OCI-LY1 (cell line): ENCODE measurements around the gene EPHA2.

Experiments used
- H2AFZ ChIP-seq: fragments of 200-600 bp; sonication (generic), shearing (Covaris generic); 2 replicates; pipeline ENCODE4 v1.6.0; 2014; ENCODE audit warnings: antibody characterized with exemption, mild to moderate bottlenecking, low read length
- H3F3A ChIP-seq: fragments of 200-600 bp; sonication (generic), shearing (Covaris generic); 2 replicates; pipeline ENCODE4 v1.6.0; 2014; ENCODE audit warnings: mild to moderate bottlenecking, antibody characterized with exemption, low read length, moderate library complexity; ENCODE audit not compliant: insufficient read depth
- H3K27ac ChIP-seq: fragments of 200-600 bp; sonication (generic); 2 replicates; pipeline ENCODE4 v1.5.1; 2014; ENCODE audit warnings: low read length, mixed run types, mild to moderate bottlenecking, low read depth; ENCODE audit not compliant: poor library complexity, severe bottlenecking
- H3K27me3 ChIP-seq: fragments of 200-600 bp; sonication (generic); 2 replicates; pipeline ENCODE4 v1.6.0; 2014; ENCODE audit warnings: antibody characterized with exemption, mild to moderate bottlenecking, low read length, moderate library complexity; ENCODE audit not compliant: insufficient read depth
- H3K36me3 ChIP-seq: fragments of 200-600 bp; sonication (generic); 2 replicates; pipeline ENCODE4 v1.6.1; 2014; ENCODE audit warnings: mild to moderate bottlenecking, antibody characterized with exemption, low read length, moderate library complexity, mixed read lengths; ENCODE audit not compliant: insufficient read depth
- H3K4me1 ChIP-seq: fragments of 200-600 bp; sonication (generic); 2 replicates; pipeline ENCODE4 v1.5.1; 2014; ENCODE audit warnings: mild to moderate bottlenecking, low read length, moderate library complexity; ENCODE audit not compliant: insufficient read depth, severe bottlenecking
- H3K4me2 ChIP-seq: fragments of 200-600 bp; sonication (generic), shearing (Covaris generic); 2 replicates; pipeline ENCODE4 v1.6.1; 2014; ENCODE audit warnings: low read length
- H3K4me3 ChIP-seq: fragments of 200-600 bp; sonication (generic); 2 replicates; pipeline ENCODE4 v1.5.1; 2014; ENCODE audit warnings: low read length, low read depth, mild to moderate bottlenecking, mixed read lengths; ENCODE audit not compliant: poor library complexity, severe bottlenecking
- H3K79me2 ChIP-seq: fragments of 200-600 bp; shearing (Covaris generic); 2 replicates; pipeline ENCODE4 v1.6.1; 2016; ENCODE audit warnings: mixed run types, low read length, mixed read lengths; ENCODE audit not compliant: insufficient read depth
- H3K9ac ChIP-seq: fragments of 200-600 bp; sonication (generic), shearing (Covaris generic); 2 replicates; pipeline ENCODE4 v1.6.1; 2014; ENCODE audit warnings: mild to moderate bottlenecking, low read length, mixed read lengths
- H3K9me2 ChIP-seq: fragments of 200-600 bp; sonication (generic), shearing (Covaris generic); 2 replicates; pipeline ENCODE4 v1.6.1; 2014; ENCODE audit warnings: low read depth, mild to moderate bottlenecking, low read length, mixed read lengths
- H3K9me3 ChIP-seq: fragments of 200-600 bp; shearing (Covaris generic); 2 replicates; pipeline ENCODE4 v1.6.1; 2014; ENCODE audit warnings: low read length, mixed read lengths
- H4K20me1 ChIP-seq: fragments of 200-600 bp; sonication (generic), shearing (Covaris generic); 2 replicates; pipeline ENCODE4 v1.6.0; 2016; ENCODE audit warnings: mild to moderate bottlenecking, low read length; ENCODE audit not compliant: insufficient read depth
- CTCF ChIP-seq: fragments of 200-600 bp; sonication (generic), shearing (Covaris generic); IDR thresholded peaks from 2 replicates; pipeline ENCODE4 v1.5.1; 2017; ENCODE audit warnings: mild to moderate bottlenecking, antibody characterized with exemption, low read length, moderate library complexity, mixed read lengths
- EZH2 ChIP-seq: fragments of 200-600 bp; sonication (generic), shearing (Covaris generic); IDR thresholded peaks from 2 replicates; pipeline ENCODE4 v1.8.0; 2017; ENCODE audit warnings: borderline replicate concordance, mixed run types, mild to moderate bottlenecking, antibody characterized with exemption, low read length, moderate library complexity, mixed read lengths

Gene EPHA2

GRCh38 chr1:16143566-16144324 lies 12.1 kb downstream of the EPHA2 start:
- H2AFZ ChIP-seq = no peak overlapping the region
- no peaks in the 10 kb centered on the region for H3K9me2 ChIP-seq
- H3K27ac ChIP-seq = no peak overlapping the region
- no peak overlapping the region for H3K4me2 ChIP-seq
- no peak overlapping the region for H3K4me3 ChIP-seq
- no peaks in the 10 kb centered on the region for H3F3A ChIP-seq
- H3K27me3 ChIP-seq = 0 out of 2 replicates have a peak, but pooled peaks cover 14% of the 10 kb centered on the region
- TF ChIP-seq EZH2 = no peak
- no peak for TF ChIP-seq CTCF
- H3K79me2 ChIP-seq = no peaks in the 10 kb centered on the region
- no peak overlapping the region for H3K9ac ChIP-seq
- H3K36me3 ChIP-seq = no peaks in the 10 kb centered on the region
- H3K9me3 ChIP-seq = no peaks in the 10 kb centered on the region
- H4K20me1 ChIP-seq = no peaks in the 10 kb centered on the region
- H3K4me1 ChIP-seq = no peaks in the 10 kb centered on the region

GRCh38 chr1:16143005-16143565 lies 12.8 kb downstream of the EPHA2 start:
- Histone ChIP-seq H3K27me3 (0 out of 2 replicates have a peak, but pooled peaks cover 11% of the 10 kb centered on the region), H3K4me1 (no peaks in the 10 kb centered on the region), H3K27ac (no peak overlapping the region)

DNA sequence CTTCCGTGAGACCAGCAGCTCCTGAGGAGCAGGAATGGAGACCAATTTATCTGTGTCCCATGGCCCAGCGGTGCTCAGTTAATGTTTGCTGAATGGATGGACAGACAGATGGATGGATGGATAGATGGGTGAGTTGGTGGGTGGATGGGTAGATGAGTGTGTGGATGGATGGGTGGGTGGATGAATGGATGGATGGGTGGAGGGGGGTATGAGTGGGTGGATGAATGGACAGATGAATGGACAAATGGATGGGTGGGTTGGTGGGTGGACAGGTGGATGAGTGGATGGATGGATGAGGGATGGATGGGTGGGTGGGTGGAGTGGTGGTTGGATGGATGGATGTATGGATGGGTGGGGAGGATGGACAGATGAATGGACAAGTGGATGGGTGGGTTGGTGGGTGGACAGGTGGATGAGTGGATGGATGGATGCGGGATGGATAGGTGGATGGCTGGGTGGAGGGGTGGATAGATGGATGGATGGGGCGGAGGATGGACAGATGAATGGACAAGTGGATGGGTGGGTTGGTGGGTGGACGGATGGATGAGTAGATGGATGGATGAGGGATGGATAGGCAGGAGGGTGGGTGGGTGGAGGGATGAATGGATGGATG lies 13.4 kb downstream of the EPHA2 start:
- Histone ChIP-seq H3F3A (no peaks in the 10 kb centered on the region), H3K9me3 (no peaks in the 10 kb centered on the region), H3K27ac (no peak overlapping the region), H3K27me3 (0 out of 2 replicates have a peak, but pooled peaks cover 11% of the 10 kb centered on the region), H3K79me2 (no peaks in the 10 kb centered on the region), H4K20me1 (no peaks in the 10 kb centered on the region), H3K9me2 (no peaks in the 10 kb centered on the region), H3K4me3 (no peak overlapping the region), H3K9ac (no peak overlapping the region), H2AFZ (no peak overlapping the region), H3K36me3 (no peaks in the 10 kb centered on the region), H3K4me2 (no peak overlapping the region), H3K4me1 (no peaks in the 10 kb centered on the region)
- TF ChIP-seq CTCF (no peak), EZH2 (no peak)

More at GRCh38 chr1:16143005-16143565, 12.8 kb downstream of the EPHA2 start:
- TF ChIP-seq EZH2 (no peak), CTCF (no peak)
- no peaks in the 10 kb centered on the region for H3K36me3 ChIP-seq
- no peaks in the 10 kb centered on the region for H4K20me1 ChIP-seq
- H3K79me2 ChIP-seq = no peaks in the 10 kb centered on the region
- H3F3A ChIP-seq = no peaks in the 10 kb centered on the region
- no peak overlapping the region for H2AFZ ChIP-seq
- H3K9me3 ChIP-seq = no peaks in the 10 kb centered on the region
- no peak overlapping the region for H3K4me2 ChIP-seq
- no peaks in the 10 kb centered on the region for H3K9me2 ChIP-seq
- H3K4me3 ChIP-seq = no peak overlapping the region
- H3K9ac ChIP-seq = no peak overlapping the region
